Mesendoderm (in vitro differentiated cells): ENCODE measurements around the gene MAP4K1.

ENCODE experiments used
- DNase-seq: peaks from one replicate; pipeline ENCODE4 v3.0.0; 2013
- H2AK5ac ChIP-seq: 2 replicates; pipeline ENCODE4 v1.6.1; 2013; ENCODE audit warnings: low read length, inconsistent platforms
- H2BK120ac ChIP-seq: 2 replicates; pipeline ENCODE4 v1.6.1; 2013; ENCODE audit warnings: low read depth, mild to moderate bottlenecking, low read length, moderate library complexity, mixed read lengths
- H2BK15ac ChIP-seq: replicated peaks from 2 replicates; pipeline ENCODE4 v1.6.1; 2013; ENCODE audit warnings: low read depth, mild to moderate bottlenecking, moderate library complexity
- H2BK5ac ChIP-seq: 2 replicates; pipeline ENCODE4 v1.6.1; 2013; ENCODE audit warnings: low read length, inconsistent platforms
- H3K18ac ChIP-seq: 2 replicates; pipeline ENCODE4 v1.6.1; 2013; ENCODE audit warnings: mild to moderate bottlenecking, low read length, mixed read lengths
- H3K23ac ChIP-seq: one replicate; pipeline ENCODE4 v1.6.1; 2013; ENCODE audit warnings: low read length
- H3K27ac ChIP-seq: 2 replicates; pipeline ENCODE4 v1.5.1; 2013; ENCODE audit warnings: low read depth, mild to moderate bottlenecking, inconsistent platforms, low read length, moderate library complexity
- H3K27me3 ChIP-seq: 2 replicates; pipeline ENCODE4 v1.6.1; 2013; ENCODE audit warnings: low read length, control low read depth, mild to moderate bottlenecking, inconsistent platforms; ENCODE audit not compliant: insufficient read depth, poor library complexity
- H3K36me3 ChIP-seq: 2 replicates; pipeline ENCODE4 v1.6.1; 2013; ENCODE audit warnings: low read length, inconsistent platforms; ENCODE audit not compliant: control insufficient read depth, insufficient read depth
- H3K4ac ChIP-seq: one replicate; pipeline ENCODE4 v1.6.1; 2013; ENCODE audit warnings: low read depth, mild to moderate bottlenecking, low read length, moderate library complexity
- H3K4me1 ChIP-seq: 2 replicates; pipeline ENCODE4 v1.6.1; 2013; ENCODE audit warnings: low read depth, low read length, inconsistent platforms; ENCODE audit not compliant: control insufficient read depth
- H3K4me2 ChIP-seq: 2 replicates; pipeline ENCODE4 v1.6.1; 2013; ENCODE audit warnings: low read length
- H3K4me3 ChIP-seq: 2 replicates; pipeline ENCODE4 v1.5.1; 2013; ENCODE audit warnings: mild to moderate bottlenecking, low read length
- H3K56ac ChIP-seq: one replicate; pipeline ENCODE4 v1.6.1; 2013; ENCODE audit warnings: low read length
- H3K79me1 ChIP-seq: 2 replicates; pipeline ENCODE4 v1.6.1; 2013; ENCODE audit warnings: low read length, inconsistent platforms
- H3K79me2 ChIP-seq: 2 replicates; pipeline ENCODE4 v1.6.1; 2013; ENCODE audit warnings: mild to moderate bottlenecking, low read length; ENCODE audit not compliant: control insufficient read depth, insufficient read depth
- H3K9ac ChIP-seq: 2 replicates; pipeline ENCODE4 v1.6.1; 2013; ENCODE audit warnings: low read length, inconsistent platforms
- H4K5ac ChIP-seq: one replicate; pipeline ENCODE4 v1.6.1; 2013; ENCODE audit warnings: low read length
- H4K8ac ChIP-seq: one replicate; pipeline ENCODE4 v1.6.1; 2013; ENCODE audit warnings: low read depth, mild to moderate bottlenecking, control low read depth, low read length, moderate library complexity
- WGBS: extraction: QIAGEN DNeasy Blood & Tissue Kit; methylation state at CpG from one replicate; pipeline ENCODE4 v1.1.7; 2013; ENCODE audit warnings: low lambda C conversion rate, missing lambda C conversion rate; ENCODE audit not compliant: insufficient coverage; ENCODE audit errors: extremely low coverage; 5-methylcytosine and 5-hydroxymethylcytosine counted together

Gene MAP4K1

GRCh38 chr19:38597075-38597474 is 20.7 kb downstream of the MAP4K1 start:
- no peak overlapping the region for H3K56ac ChIP-seq

DNA sequence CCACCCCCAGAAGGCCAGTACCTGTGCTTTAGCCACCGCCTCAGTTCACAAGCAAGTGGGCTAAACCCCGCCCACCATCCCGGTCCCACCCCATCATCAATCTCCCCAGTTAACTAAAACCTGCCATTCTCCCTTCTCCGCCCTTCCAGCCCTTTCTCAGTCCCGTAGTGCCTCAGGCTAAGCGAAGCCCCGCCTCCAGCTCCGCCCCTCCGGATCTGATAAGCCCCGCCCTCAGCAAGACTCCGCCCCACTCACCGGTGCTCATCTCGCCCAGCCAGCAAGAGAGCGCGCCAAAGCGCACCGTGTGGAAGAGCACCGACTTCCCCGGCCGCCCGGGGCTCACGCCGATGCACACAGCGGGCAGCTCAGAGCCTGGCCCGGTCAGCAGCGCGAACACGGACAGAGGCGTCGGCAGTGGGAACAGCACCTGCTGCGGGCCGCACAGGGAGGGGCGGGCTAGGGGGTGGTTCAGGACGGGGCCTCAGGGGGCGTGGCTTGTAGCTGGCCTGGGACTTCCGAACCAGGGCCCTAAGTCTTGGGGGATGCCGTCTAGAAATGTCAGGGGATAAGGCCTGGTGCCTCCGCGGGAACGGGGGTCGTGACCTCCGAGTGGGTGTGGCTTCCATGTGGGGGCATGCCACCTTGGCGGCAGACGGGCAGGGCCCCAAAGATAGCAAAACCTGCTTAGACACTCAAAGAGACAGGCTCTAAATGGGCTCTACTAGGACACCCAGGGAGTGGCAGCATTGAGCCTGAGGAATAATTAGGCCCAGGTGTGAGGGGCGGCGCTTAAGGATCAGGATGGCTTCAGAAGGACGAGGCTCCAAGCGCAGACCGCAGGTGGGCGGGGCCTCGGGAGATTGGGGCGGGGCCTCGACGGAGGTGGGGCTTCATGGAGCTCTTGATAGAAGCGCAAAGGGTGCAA is 21.4 kb downstream of the MAP4K1 start:
- H2BK120ac ChIP-seq, result no peak overlapping the region
- H3K36me3 ChIP-seq, result no peaks in the 10 kb centered on the region
- H2BK15ac ChIP-seq, result no peak overlapping the region
- H4K8ac ChIP-seq, result no peak overlapping the region
- WGBS, result no CpG with 5 or more reads among the region's 55 CpGs
- H3K18ac ChIP-seq, result no peak overlapping the region
- H3K27ac ChIP-seq, result no peak overlapping the region
- H2AK5ac ChIP-seq, result no peak overlapping the region
- DNase-seq, result peak; percentile 91
- no peaks in the 10 kb centered on the region for H3K4me1 ChIP-seq
- no peak overlapping the region for H3K4ac ChIP-seq
- no peak overlapping the region for H2BK5ac ChIP-seq
- no peaks in the 10 kb centered on the region for H3K27me3 ChIP-seq
- H3K79me1 ChIP-seq, result no peaks in the 10 kb centered on the region
- peak overlapping the region; percentile 44 for H3K9ac ChIP-seq
- peak overlapping the region; percentile 49 for H3K4me3 ChIP-seq
- H4K5ac ChIP-seq, result no peak overlapping the region
- no peaks in the 10 kb centered on the region for H3K79me2 ChIP-seq
- no peak overlapping the region for H3K23ac ChIP-seq
- H3K56ac ChIP-seq, result peak overlapping the region; percentile 83
- peak overlapping the region; percentile 87 for H3K4me2 ChIP-seq

More at GRCh38 chr19:38597075-38597474, 20.7 kb downstream of the MAP4K1 start:
- Histone ChIP-seq H2BK120ac (no peak overlapping the region), H3K27me3 (no peaks in the 10 kb centered on the region), H3K4me2 (no peak overlapping the region), H2BK15ac (no peak overlapping the region), H3K27ac (no peak overlapping the region), H3K4me3 (no peak overlapping the region), H3K9ac (no peak overlapping the region), H3K4me1 (no peaks in the 10 kb centered on the region), H3K23ac (no peak overlapping the region), H3K79me2 (no peaks in the 10 kb centered on the region), H2AK5ac (no peak overlapping the region), H3K18ac (no peak overlapping the region), H3K4ac (no peak overlapping the region), H4K5ac (no peak overlapping the region), H3K36me3 (no peaks in the 10 kb centered on the region), H3K79me1 (no peaks in the 10 kb centered on the region), H4K8ac (no peak overlapping the region), H2BK5ac (no peak overlapping the region)
- WGBS, result no CpG with 5 or more reads among the region's 11 CpGs
- no peak for DNase-seq

DNA sequence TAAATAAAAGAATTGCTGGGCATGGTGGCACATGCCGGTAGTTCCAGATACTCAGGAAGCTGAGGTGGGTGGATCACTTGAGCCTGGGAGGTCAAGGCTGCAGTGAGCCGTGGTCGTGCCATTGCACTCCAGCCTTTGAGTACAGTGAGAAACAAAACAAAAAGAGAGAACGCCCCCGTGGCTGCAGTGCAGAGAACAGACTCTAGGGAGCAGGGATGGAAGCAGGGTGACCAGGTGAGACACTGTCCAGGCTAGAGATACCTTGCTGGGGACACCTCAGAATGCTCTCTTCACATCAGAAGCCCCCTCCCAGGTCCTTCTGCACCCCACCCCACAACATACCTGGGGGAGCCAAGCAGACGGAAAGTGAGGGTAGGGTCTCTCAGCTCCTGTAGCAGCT is 24.8 kb downstream of the MAP4K1 start:
- Histone ChIP-seq H3K36me3 (no peaks in the 10 kb centered on the region), H3K79me1 (no peaks in the 10 kb centered on the region), H3K18ac (no peak overlapping the region), H4K5ac (no peak overlapping the region), H3K4ac (no peak overlapping the region), H3K4me3 (no peak overlapping the region), H2BK120ac (no peak overlapping the region), H3K56ac (no peak overlapping the region), H3K27ac (no peak overlapping the region), H3K4me1 (no peaks in the 10 kb centered on the region), H3K79me2 (no peaks in the 10 kb centered on the region), H4K8ac (no peak overlapping the region), H3K9ac (no peak overlapping the region), H3K27me3 (no peaks in the 10 kb centered on the region), H2BK5ac (no peak overlapping the region), H3K23ac (no peak overlapping the region), H3K4me2 (no peak overlapping the region), H2BK15ac (no peak overlapping the region), H2AK5ac (no peak overlapping the region)
- WGBS, result no CpG with 5 or more reads among the region's 6 CpGs
- DNase-seq, result peak; percentile 27

DNA sequence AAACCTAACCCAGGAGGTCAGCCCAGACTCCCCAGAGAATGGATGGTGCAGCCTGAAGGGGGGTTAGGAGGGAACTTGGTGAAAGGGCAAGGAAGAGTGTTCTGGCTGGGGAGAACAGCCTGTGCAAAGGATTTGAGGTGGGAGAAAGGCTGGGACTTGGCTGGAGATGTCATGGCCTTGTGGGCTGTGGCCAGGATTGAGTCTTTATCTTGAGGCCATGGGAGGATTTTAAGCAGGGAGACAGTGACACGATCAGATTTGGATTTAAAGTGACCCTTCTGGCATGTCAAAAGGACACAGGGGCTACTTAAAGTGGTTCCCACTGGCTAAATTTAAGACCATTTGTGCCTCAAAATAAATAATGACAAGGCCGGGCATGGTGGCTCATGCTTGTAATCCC is 29.7 kb downstream of the MAP4K1 start:
- Histone ChIP-seq H2AK5ac (no peak overlapping the region), H3K27ac (no peak overlapping the region), H4K5ac (no peak overlapping the region), H4K8ac (no peak overlapping the region), H3K79me1 (no peaks in the 10 kb centered on the region), H3K79me2 (no peaks in the 10 kb centered on the region), H2BK15ac (no peak overlapping the region), H3K56ac (no peak overlapping the region), H3K36me3 (no peaks in the 10 kb centered on the region), H3K4me2 (no peak overlapping the region), H3K27me3 (no peaks in the 10 kb centered on the region), H3K4ac (no peak overlapping the region), H3K18ac (no peak overlapping the region), H2BK5ac (no peak overlapping the region), H3K23ac (no peak overlapping the region), H3K4me3 (no peak overlapping the region), H2BK120ac (no peak overlapping the region), H3K9ac (no peak overlapping the region), H3K4me1 (no peaks in the 10 kb centered on the region)
- no CpG with 5 or more reads among the region's 2 CpGs for WGBS
- no peak for DNase-seq

GRCh38 chr19:38587562-38587961 is 30.2 kb downstream of the MAP4K1 start:
- Histone ChIP-seq H2AK5ac (no peak overlapping the region), H3K79me2 (no peaks in the 10 kb centered on the region), H3K36me3 (no peaks in the 10 kb centered on the region), H2BK15ac (no peak overlapping the region), H3K27me3 (no peaks in the 10 kb centered on the region), H3K4ac (no peak overlapping the region), H3K4me3 (no peak overlapping the region), H3K9ac (no peak overlapping the region), H3K56ac (no peak overlapping the region), H3K4me1 (no peaks in the 10 kb centered on the region), H3K18ac (no peak overlapping the region), H2BK120ac (no peak overlapping the region), H3K4me2 (no peak overlapping the region), H3K27ac (no peak overlapping the region), H4K8ac (no peak overlapping the region), H4K5ac (no peak overlapping the region), H3K79me1 (no peaks in the 10 kb centered on the region), H2BK5ac (no peak overlapping the region), H3K23ac (no peak overlapping the region)
- DNase-seq, result no peak
- WGBS, result no CpG with 5 or more reads among the region's 2 CpGs

GRCh38 chr19:38583985-38584305 is 33.8 kb downstream of the MAP4K1 start:
- Histone ChIP-seq H3K36me3 (no peaks in the 10 kb centered on the region), H3K9ac (no peak overlapping the region), H3K79me1 (no peaks in the 10 kb centered on the region), H2BK15ac (no peak overlapping the region), H3K4me1 (no peaks in the 10 kb centered on the region), H3K56ac (no peak overlapping the region), H3K23ac (no peak overlapping the region), H2BK5ac (no peak overlapping the region), H3K79me2 (no peaks in the 10 kb centered on the region), H3K4me3 (no peak overlapping the region), H3K18ac (no peak overlapping the region), H2BK120ac (no peak overlapping the region), H4K8ac (no peak overlapping the region), H3K4ac (no peak overlapping the region), H3K27me3 (no peaks in the 10 kb centered on the region), H3K4me2 (no peak overlapping the region), H2AK5ac (no peak overlapping the region), H4K5ac (no peak overlapping the region), H3K27ac (no peak overlapping the region)
- DNase-seq, result no peak
- no CpG with 5 or more reads among the region's 4 CpGs for WGBS
